Naive thymus-derived CD4-positive, alpha-beta T cell (primary cell): Measurements from ENCODE around the gene DACH1. TPM values are rescaled to one million over a fixed set of nuclear protein-coding genes. Genes with fewer than 3 reads are reported as not detected.

Experiments used
- ATAC-seq: fragments of 150-1000 bp; cut with Tn5 transposase; 2 replicates; pipeline ENCODE4 v1.10.0; 2021; ENCODE audit warnings: mild to moderate bottlenecking, moderate library complexity
- CTCF ChIA-PET: fragments of 350-600 bp; sonication (Branson Sonifier 250); formaldehyde crosslinking; loops from one replicate; lab custom pipeline; 2021; ENCODE audit warnings: antibody characterized with exemption; lab: Charles Lee
- POLR2A ChIA-PET: fragments of 350-600 bp; sonication (Branson Sonifier 250); formaldehyde crosslinking; loops from one replicate; lab custom pipeline; 2021; ENCODE audit warnings: antibody characterized with exemption, inconsistent platforms; lab: Charles Lee
- DNase-seq, 9 donors: peaks; one replicate each; pipeline versions ENCODE4 v3.0.0 to v3.0.0-alpha.2; 2020 to 2022; ENCODE audit warnings: mixed read lengths in 1 of 9
- H3K27ac ChIP-seq: one replicate; pipeline ENCODE4 v1.7.0; 2013; ENCODE audit warnings: mild to moderate bottlenecking, low read depth, low read length, moderate library complexity
- H3K27me3 ChIP-seq, 2 donors: one replicate each; pipeline ENCODE4 v1.7.0; 2013; ENCODE audit warnings: low read length in 2 of 2, mild to moderate bottlenecking in 2 of 2, moderate library complexity in 2 of 2; ENCODE audit not compliant: control insufficient read depth in 2 of 2, insufficient read depth in 2 of 2
- H3K36me3 ChIP-seq, 3 experiments: 1 replicate in 2 of 3; 2 replicates in 1 of 3; pipeline ENCODE4 v1.7.0; 2013; ENCODE audit warnings: low read length in 3 of 3, mild to moderate bottlenecking in 3 of 3, moderate library complexity in 1 of 3; ENCODE audit not compliant: insufficient read depth in 3 of 3, control insufficient read depth in 2 of 3
- H3K4me1 ChIP-seq, 2 donors: one replicate each; pipeline ENCODE4 v1.7.0; 2013; ENCODE audit warnings: low read length in 2 of 2, mild to moderate bottlenecking in 2 of 2, moderate library complexity in 1 of 2; ENCODE audit not compliant: control insufficient read depth in 2 of 2, insufficient read depth in 2 of 2
- H3K4me3 ChIP-seq: 2 replicates; pipeline ENCODE4 v1.7.0; 2013; ENCODE audit warnings: mild to moderate bottlenecking, low read length
- H3K9me3 ChIP-seq, 3 experiments: 1 replicate in 2 of 3; 2 replicates in 1 of 3; pipeline ENCODE4 v1.7.0; 2013; ENCODE audit warnings: low read length in 3 of 3; ENCODE audit not compliant: control insufficient read depth in 2 of 3
- H3K27ac Mint-ChIP-seq, 9 donors: one replicate each; pipeline ENCODE4 v1.8.0; 2020 to 2022; ENCODE audit warnings: mixed read lengths in 9 of 9, mild to moderate bottlenecking in 8 of 9, moderate library complexity in 5 of 9, inconsistent platforms in 2 of 9
- H3K27me3 Mint-ChIP-seq, 5 donors: one replicate each; pipeline ENCODE4 v1.8.0; 2021 to 2022; ENCODE audit warnings: mixed read lengths in 5 of 5, mild to moderate bottlenecking in 1 of 5
- H3K36me3 Mint-ChIP-seq, 5 donors: one replicate each; pipeline ENCODE4 v1.8.0; 2020 to 2022; ENCODE audit warnings: mixed read lengths in 5 of 5, mild to moderate bottlenecking in 3 of 5, inconsistent platforms in 1 of 5
- H3K4me1 Mint-ChIP-seq, 7 donors: one replicate each; pipeline ENCODE4 v1.8.0; 2020 to 2022; ENCODE audit warnings: mixed read lengths in 7 of 7, mild to moderate bottlenecking in 3 of 7, inconsistent platforms in 1 of 7
- H3K4me3 Mint-ChIP-seq, 10 donors: one replicate each; pipeline ENCODE4 v1.8.0; 2020 to 2022; ENCODE audit warnings: mild to moderate bottlenecking in 10 of 10, mixed read lengths in 10 of 10, moderate library complexity in 6 of 10, inconsistent platforms in 2 of 10
- H3K9me3 Mint-ChIP-seq, 11 donors: one replicate each; pipeline ENCODE4 v1.8.0; 2020 to 2022; ENCODE audit warnings: mixed read lengths in 11 of 11, mild to moderate bottlenecking in 4 of 11, inconsistent platforms in 1 of 11, moderate library complexity in 1 of 11
- intact Hi-C, 2 donors: fragments of 100-400 bp; cut with micrococcal nuclease; formaldehyde crosslinking; loops; one replicate each; pipeline ENCODE4 v1.15.1; 2023
- polyA plus RNA-seq, 2 donors: library from polyadenylated mRNA; unstranded; fragments of 300-500 nt; fragmentation: Illumina TruSeq; gene quantifications; one replicate each; pipeline ENCODE4 v1.2.3, GENCODE V29; 2021
- total RNA-seq, 6 experiments: library from RNA in 5 of 6; stranded (reverse) in 5 of 6; gene quantifications; 1 replicate in 5 of 6; 2 replicates in 1 of 6; pipeline ENCODE4 v1.2.3 and lab custom pipeline; 2021 to 2026

DACH1 gene
- total and polyA plus RNA-seq, 7 experiments from 2014 or later = 0.20 to 1.7 (median 0.57) TPM; not detected in 1

- Mint-ChIP-seq H3K36me3 (no peaks in the 10 kb centered on the region), H3K4me1 (no peaks in the 10 kb centered on the region), H3K4me3 (no peak overlapping the region), H3K9me3 (peaks cover 0 to 2% (median 0%) of the 10 kb centered on the region in 11 donors), H3K27me3 (no peaks in the 10 kb centered on the region), H3K27ac (no peak overlapping the region)
- intact Hi-C loops = no loop called here
- ATAC-seq (no peak), DNase-seq (no peak)
- Histone ChIP-seq H3K9me3 (no peaks in the 10 kb centered on the region), H3K36me3 (no peaks in the 10 kb centered on the region), H3K4me1 (no peaks in the 10 kb centered on the region), H3K4me3 (no peak overlapping the region), H3K27ac (no peak overlapping the region), H3K27me3 (no peaks in the 10 kb centered on the region)
- ChIA-PET POLR2A (no interaction called here), CTCF (no interaction called here)
Observed at GRCh38 chr13:71677124-71677523, 189.9 kb downstream of the DACH1 start.

GRCh38 chr13:71672512-71672911, 194.5 kb downstream of the DACH1 start:
- DNase-seq (no peak), ATAC-seq (no peak)
- no peaks in the 10 kb centered on the region for H3K36me3 ChIP-seq
- Mint-ChIP-seq H3K36me3 (no peaks in the 10 kb centered on the region), H3K27ac (no peak overlapping the region), H3K4me3 (no peak overlapping the region), H3K27me3 (no peaks in the 10 kb centered on the region), H3K9me3 (peaks cover 0 to 2% (median 0%) of the 10 kb centered on the region in 11 donors), H3K4me1 (no peaks in the 10 kb centered on the region)
- ChIA-PET POLR2A (no interaction called here), CTCF (no interaction called here)
- H3K27ac ChIP-seq = no peak overlapping the region
- no peak overlapping the region for H3K4me3 ChIP-seq
- no peaks in the 10 kb centered on the region for H3K9me3 ChIP-seq
- H3K27me3 ChIP-seq = no peaks in the 10 kb centered on the region
- H3K4me1 ChIP-seq = no peaks in the 10 kb centered on the region
- intact Hi-C loops = no loop called here

GRCh38 chr13:71663431-71663830, 203.6 kb downstream of the DACH1 start:
- H3K27me3 Mint-ChIP-seq = no peaks in the 10 kb centered on the region
- H3K4me1 Mint-ChIP-seq = no peaks in the 10 kb centered on the region

GRCh38 chr13:71661921-71662320, 205.1 kb downstream of the DACH1 start:
- peaks cover 0 to 1% (median 0%) of the 10 kb centered on the region in 11 donors for H3K9me3 Mint-ChIP-seq
- no peak for ATAC-seq

More at GRCh38 chr13:71663431-71663830, 203.6 kb downstream of the DACH1 start:
- no peak overlapping the region for H3K4me3 ChIP-seq
- ChIA-PET CTCF (no interaction called here), POLR2A (no interaction called here)
- no peaks in the 10 kb centered on the region for H3K27me3 ChIP-seq
- H3K27ac ChIP-seq = no peak overlapping the region
- no peaks in the 10 kb centered on the region for H3K36me3 ChIP-seq
- H3K4me1 ChIP-seq = no peaks in the 10 kb centered on the region
- Mint-ChIP-seq H3K9me3 (peaks cover 0 to 1% (median 0%) of the 10 kb centered on the region in 11 donors), H3K36me3 (no peaks in the 10 kb centered on the region), H3K27ac (no peak overlapping the region), H3K4me3 (no peak overlapping the region)
- ATAC-seq = no peak
- no peak for DNase-seq
- intact Hi-C loops = no loop called here
- no peaks in the 10 kb centered on the region for H3K9me3 ChIP-seq

GRCh38 chr13:71659404-71659803, 207.6 kb downstream of the DACH1 start:
- peaks cover 0 to 1% (median 0%) of the 10 kb centered on the region in 11 donors for H3K9me3 Mint-ChIP-seq
- intact Hi-C loops = no loop called here
- Histone ChIP-seq H3K4me1 (no peaks in the 10 kb centered on the region), H3K36me3 (no peaks in the 10 kb centered on the region), H3K27ac (no peak overlapping the region), H3K27me3 (no peaks in the 10 kb centered on the region), H3K9me3 (no peaks in the 10 kb centered on the region), H3K4me3 (no peak overlapping the region)
- no peak for DNase-seq
- no peak for ATAC-seq
- ChIA-PET CTCF (no interaction called here), POLR2A (no interaction called here)
- H3K27ac Mint-ChIP-seq = no peak overlapping the region
- H3K36me3 Mint-ChIP-seq = no peaks in the 10 kb centered on the region
- H3K4me1 Mint-ChIP-seq = no peaks in the 10 kb centered on the region
- no peak overlapping the region for H3K4me3 Mint-ChIP-seq
- H3K27me3 Mint-ChIP-seq = no peaks in the 10 kb centered on the region

More at GRCh38 chr13:71661921-71662320, 205.1 kb downstream of the DACH1 start:
- H3K36me3 ChIP-seq = no peaks in the 10 kb centered on the region
- POLR2A ChIA-PET = no interaction called here
- no peaks in the 10 kb centered on the region for H3K4me1 ChIP-seq
- no peak overlapping the region for H3K4me3 Mint-ChIP-seq
- no peak overlapping the region for H3K4me3 ChIP-seq
- no peaks in the 10 kb centered on the region for H3K4me1 Mint-ChIP-seq
- CTCF ChIA-PET = no interaction called here
- DNase-seq = no peak
- H3K27me3 Mint-ChIP-seq = no peaks in the 10 kb centered on the region
- H3K36me3 Mint-ChIP-seq = no peaks in the 10 kb centered on the region
- H3K27me3 ChIP-seq = no peaks in the 10 kb centered on the region
- no peak overlapping the region for H3K27ac Mint-ChIP-seq
- no peak overlapping the region for H3K27ac ChIP-seq
- intact Hi-C loops = no loop called here
- H3K9me3 ChIP-seq = no peaks in the 10 kb centered on the region

- Mint-ChIP-seq H3K27ac (no peak overlapping the region), H3K4me1 (no peaks in the 10 kb centered on the region), H3K27me3 (no peaks in the 10 kb centered on the region), H3K9me3 (peaks cover 0 to 6% (median 0%) of the 10 kb centered on the region in 11 donors), H3K36me3 (no peaks in the 10 kb centered on the region), H3K4me3 (no peak overlapping the region)
- H3K36me3 ChIP-seq = no peaks in the 10 kb centered on the region
- ChIA-PET POLR2A (no interaction called here), CTCF (no interaction called here)
- H3K27me3 ChIP-seq = no peaks in the 10 kb centered on the region
- no peaks in the 10 kb centered on the region for H3K4me1 ChIP-seq
- no peak overlapping the region for H3K27ac ChIP-seq
- no peaks in the 10 kb centered on the region for H3K9me3 ChIP-seq
- no peak for DNase-seq
- no peak for ATAC-seq
- intact Hi-C loops = no loop called here
- no peak overlapping the region for H3K4me3 ChIP-seq
Observed at GRCh38 chr13:71645467-71645866, 221.5 kb downstream of the DACH1 start.

- no peak overlapping the region for H3K4me3 Mint-ChIP-seq
- no peak overlapping the region for H3K27ac Mint-ChIP-seq
- ChIA-PET CTCF (no interaction called here), POLR2A (no interaction called here)
- Histone ChIP-seq H3K9me3 (no peaks in the 10 kb centered on the region), H3K4me1 (no peaks in the 10 kb centered on the region), H3K27me3 (no peaks in the 10 kb centered on the region), H3K36me3 (no peaks in the 10 kb centered on the region), H3K27ac (no peak overlapping the region), H3K4me3 (no peak overlapping the region)
- peaks cover 0 to 6% (median 0%) of the 10 kb centered on the region in 11 donors for H3K9me3 Mint-ChIP-seq
- DNase-seq (no peak), ATAC-seq (no peak)
- intact Hi-C loops = no loop called here
- no peaks in the 10 kb centered on the region for H3K4me1 Mint-ChIP-seq
- H3K36me3 Mint-ChIP-seq = no peaks in the 10 kb centered on the region
- H3K27me3 Mint-ChIP-seq = no peaks in the 10 kb centered on the region
Observed at GRCh38 chr13:71644579-71644978, 222.4 kb downstream of the DACH1 start.
